ENCODE data around the gene CNPY3. TPM values are rescaled to one million over a fixed set of nuclear protein-coding genes. Genes with fewer than 3 reads are reported as not detected.

Gene CNPY3
- total and polyA plus RNA-seq, 2 of the 13 experiments (the other 11 are each of a cell fraction or from before 2014, with no cell fraction given) = 42.3 to 60.2 TPM

GRCh38 chr6:42902429-42903263 is 26.6 kb upstream of the CNPY3 start (continued):
- TF ChIP-seq TAF1 (CRISPR knock-in tag; IDR thresholded peaks at IDR 0.05) (peak; percentile 44; the same call in 1 of the 2 replicates), ZFY (CRISPR knock-in tag; IDR thresholded peaks at IDR 0.05) (peak; percentile 57)

GRCh38 chr6:42904467-42904866 is 24.8 kb upstream of the CNPY3 start:
- no peaks in the 10 kb centered on the region for H3K79me2 ChIP-seq (ENCODE audit: insufficient read depth, low read length)
- H4K20me1 ChIP-seq (ENCODE audit: insufficient read depth, low read length) = no peaks in the 10 kb centered on the region
- POLR2A ChIA-PET = interaction anchor here (0.7 to 1.4 kb wide), 6 partner anchors 25 to 156 kb away, joined by 3 to 7 read pairs (median 4); partner anchors contain the start of genes CNPY3, PPP2R5D and RPL7L1
- FAIRE-seq (no peak), ATAC-seq (no peak), DNase-seq (ENCODE audit: low spot score) (no peak)
- intact Hi-C loops (cut with micrococcal nuclease; ENCODE audit: unreplicated experiment) = loop anchor here (5.0 kb wide), 1 partner anchor 33 kb away; no protein-coding TSS in a partner anchor
- peaks cover 38% of the 10 kb centered on the region for H3K4me1 ChIP-seq (ENCODE audit: insufficient read depth, low read length)
- H3K27ac ChIP-seq (ENCODE audit: extremely low read length, insufficient read depth, low read length) = no peak overlapping the region
- H3K36me3 ChIP-seq (replicated peaks in 1 of 2; ENCODE audit: control insufficient read depth in 1 of 2, insufficient read depth in 2 of 2, low read length in 2 of 2) = no peaks in the 10 kb centered on the region
- CTCF ChIA-PET (ENCODE audit: low intra/inter-chr PET ratio, low total read pairs) = no interaction called here
- no peak overlapping the region for H3K4me2 ChIP-seq (ENCODE audit: low read depth, low read length)
- no TSS peak for BruUV-seq (replicated peaks)
- H2AFZ ChIP-seq (ENCODE audit: low read length) = no peak overlapping the region
- in situ Hi-C loops (cut with HindIII; ENCODE audit: extremely low pct_ligation_motif_present, low pct_unique_long_range_greater_than_20kb) = loop anchor here (5.0 kb wide), 1 partner anchor 238 kb away; no protein-coding TSS in a partner anchor
- H3K27me3 ChIP-seq (ENCODE audit: control insufficient read depth in 1 of 2, insufficient read depth in 2 of 2, low read length in 2 of 2) = 0 out of 5 replicates have a peak, but pooled peaks cover 0 to 4% of the 10 kb centered on the region in 2 experiments
- 85% methylated on average over 10 of the region's 10 CpGs for WGBS (ENCODE audit: low lambda C conversion rate)
- no peaks in the 10 kb centered on the region for H3K9me3 ChIP-seq (ENCODE audit: low read length)
- H3K9ac ChIP-seq (ENCODE audit: insufficient read depth, low read depth, low read length) = no peak overlapping the region
- no peak overlapping the region for H3K4me3 ChIP-seq (replicated peaks in 1 of 3; ENCODE audit: insufficient read depth in 1 of 3, low read depth in 2 of 3, low read length in 3 of 3)
- no peak for TF ChIP-seq XBP1 (CRISPR knock-in tag; IDR thresholded peaks at IDR 0.05)
- no peak for TF ChIP-seq MZF1 (CRISPR knock-in tag; IDR thresholded peaks at IDR 0.05; ENCODE audit: borderline replicate concordance)
- no peak for TF ChIP-seq BORCS8-MEF2B (CRISPR knock-in tag; IDR thresholded peaks at IDR 0.05)
- no peak for TF ChIP-seq AHDC1 (CRISPR knock-in tag; IDR thresholded peaks at IDR 0.05; ENCODE audit: borderline replicate concordance)
- TF ChIP-seq ZNF503 (CRISPR knock-in tag; IDR thresholded peaks at IDR 0.05) = no peak
- 0 out of 4 replicates have a peak, but pooled peaks of 1 of the 2 experiments have one; percentile 5 for TF ChIP-seq HMGXB4 (CRISPR knock-in tag; IDR thresholded peaks at IDR 0.05; ENCODE audit: borderline replicate concordance in 1 of 2, low read depth in 1 of 2)
- no peak for TF ChIP-seq POGK (CRISPR knock-in tag; conservative IDR thresholded peaks at IDR 0.05)
